SU-DHL-6 (cell line): ENCODE measurements around the gene OSBPL6.

ENCODE experiments used
- H2AFZ ChIP-seq: fragments of 200-600 bp; sonication (generic); 2 replicates; pipeline ENCODE4 v1.6.1; 2014; ENCODE audit warnings: low read depth, mild to moderate bottlenecking, moderate library complexity, mixed read lengths, antibody characterized with exemption, low read length; ENCODE audit not compliant: severe bottlenecking
- H3F3A ChIP-seq: fragments of 200-600 bp; shearing (Covaris generic); 2 replicates; pipeline ENCODE4 v1.6.0; 2016; ENCODE audit warnings: antibody characterized with exemption, mild to moderate bottlenecking; ENCODE audit not compliant: insufficient read depth
- H3K27ac ChIP-seq: fragments of 200-600 bp; sonication (generic); 2 replicates; pipeline ENCODE4 v1.5.1; 2016; ENCODE audit warnings: low read depth, mild to moderate bottlenecking, low read length, moderate library complexity, mixed read lengths
- H3K27me3 ChIP-seq: fragments of 200-600 bp; sonication (generic), shearing (Covaris generic); 2 replicates; pipeline ENCODE4 v1.6.0; 2014; ENCODE audit warnings: mild to moderate bottlenecking, low read length
- H3K36me3 ChIP-seq: fragments of 200-600 bp; sonication (generic); 2 replicates; pipeline ENCODE4 v1.6.1; 2014; ENCODE audit warnings: mild to moderate bottlenecking, low read length, mixed read lengths
- H3K4me2 ChIP-seq: fragments of 300-600, 200-600 bp; shearing (Covaris generic), sonication (generic); 2 replicates; pipeline ENCODE4 v1.6.0; 2014; ENCODE audit warnings: low read length, low read depth, mild to moderate bottlenecking; ENCODE audit not compliant: poor library complexity, severe bottlenecking
- H3K4me3 ChIP-seq: fragments of 200-600 bp; sonication (generic); 2 replicates; pipeline ENCODE4 v1.5.1; 2014; ENCODE audit warnings: antibody characterized with exemption, low read length, mild to moderate bottlenecking, mixed read lengths; ENCODE audit not compliant: insufficient read depth, poor library complexity, severe bottlenecking
- H3K79me2 ChIP-seq: fragments of 200-600 bp; sonication (generic); 2 replicates; pipeline ENCODE4 v1.6.1; 2014; ENCODE audit warnings: mild to moderate bottlenecking, low read length, moderate library complexity; ENCODE audit not compliant: insufficient read depth
- H3K9ac ChIP-seq: fragments of 200-600 bp; sonication (generic); 2 replicates; pipeline ENCODE4 v1.7.0; 2014; ENCODE audit warnings: mild to moderate bottlenecking, low read length
- H3K9me2 ChIP-seq: fragments of 200-600 bp; sonication (generic); replicated peaks from 2 replicates; pipeline ENCODE4 v1.6.1; 2014; ENCODE audit warnings: low read length; ENCODE audit not compliant: insufficient read depth
- H3K9me3 ChIP-seq: fragments of 200-600 bp; sonication (generic); 2 replicates; pipeline ENCODE4 v1.6.1; 2014; ENCODE audit warnings: low read length, mixed read lengths; ENCODE audit not compliant: insufficient read depth
- H4K20me1 ChIP-seq: fragments of 200-600 bp; sonication (generic); 2 replicates; pipeline ENCODE4 v1.6.1; 2014; ENCODE audit warnings: low read depth, mild to moderate bottlenecking, antibody characterized with exemption, low read length, moderate library complexity, mixed read lengths
- EZH2phosphoT487 ChIP-seq: fragments of 200-600 bp; sonication (generic), shearing (Covaris generic); conservative IDR thresholded peaks from 2 replicates; pipeline ENCODE4 v1.6.1; 2018; ENCODE audit warnings: mild to moderate bottlenecking, antibody characterized with exemption, low read length, moderate library complexity, mixed read lengths
- TF ChIP-seq, protein P1 (sequence below): fragments of 200-600 bp; sonication (generic); IDR thresholded peaks from one replicate; pipeline ENCODE4 v1.5.1; 2017; ENCODE audit warnings: antibody characterized with exemption, mild to moderate bottlenecking, low read length, moderate library complexity; ENCODE audit not compliant: insufficient read depth, poor library complexity, severe bottlenecking

The OSBPL6 gene

DNA sequence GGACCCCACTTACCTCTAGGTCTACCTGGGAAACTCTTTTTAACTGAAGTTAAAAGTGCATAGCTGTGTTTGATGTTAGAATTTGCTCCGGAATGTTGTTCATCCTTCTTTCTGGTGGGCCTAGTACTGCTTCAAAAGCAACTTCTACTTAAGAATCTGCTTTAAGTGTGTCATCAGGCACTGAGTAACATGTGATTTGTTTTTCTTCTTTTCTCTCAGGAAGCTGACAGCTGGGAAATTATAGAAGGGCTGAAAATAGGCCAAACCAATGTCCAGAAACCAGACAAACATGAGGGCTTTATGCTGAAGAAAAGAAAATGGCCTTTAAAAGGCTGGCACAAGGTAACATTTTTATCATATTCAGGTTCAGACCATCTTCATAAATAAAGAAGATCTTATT, 133.7 kb downstream of the OSBPL6 start:
- TF ChIP-seq, protein P1, sequence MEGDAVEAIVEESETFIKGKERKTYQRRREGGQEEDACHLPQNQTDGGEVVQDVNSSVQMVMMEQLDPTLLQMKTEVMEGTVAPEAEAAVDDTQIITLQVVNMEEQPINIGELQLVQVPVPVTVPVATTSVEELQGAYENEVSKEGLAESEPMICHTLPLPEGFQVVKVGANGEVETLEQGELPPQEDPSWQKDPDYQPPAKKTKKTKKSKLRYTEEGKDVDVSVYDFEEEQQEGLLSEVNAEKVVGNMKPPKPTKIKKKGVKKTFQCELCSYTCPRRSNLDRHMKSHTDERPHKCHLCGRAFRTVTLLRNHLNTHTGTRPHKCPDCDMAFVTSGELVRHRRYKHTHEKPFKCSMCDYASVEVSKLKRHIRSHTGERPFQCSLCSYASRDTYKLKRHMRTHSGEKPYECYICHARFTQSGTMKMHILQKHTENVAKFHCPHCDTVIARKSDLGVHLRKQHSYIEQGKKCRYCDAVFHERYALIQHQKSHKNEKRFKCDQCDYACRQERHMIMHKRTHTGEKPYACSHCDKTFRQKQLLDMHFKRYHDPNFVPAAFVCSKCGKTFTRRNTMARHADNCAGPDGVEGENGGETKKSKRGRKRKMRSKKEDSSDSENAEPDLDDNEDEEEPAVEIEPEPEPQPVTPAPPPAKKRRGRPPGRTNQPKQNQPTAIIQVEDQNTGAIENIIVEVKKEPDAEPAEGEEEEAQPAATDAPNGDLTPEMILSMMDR = no peak
- TF ChIP-seq EZH2phosphoT487 = no peak
- Histone ChIP-seq H3K79me2 (no peaks in the 10 kb centered on the region), H2AFZ (no peak overlapping the region), H3F3A (no peaks in the 10 kb centered on the region), H3K9ac (no peak overlapping the region), H3K9me2 (no peaks in the 10 kb centered on the region), H3K36me3 (no peaks in the 10 kb centered on the region), H3K4me3 (no peak overlapping the region), H3K9me3 (no peaks in the 10 kb centered on the region), H3K4me2 (no peak overlapping the region), H3K27me3 (no peaks in the 10 kb centered on the region), H3K27ac (no peak overlapping the region), H4K20me1 (no peaks in the 10 kb centered on the region)

DNA sequence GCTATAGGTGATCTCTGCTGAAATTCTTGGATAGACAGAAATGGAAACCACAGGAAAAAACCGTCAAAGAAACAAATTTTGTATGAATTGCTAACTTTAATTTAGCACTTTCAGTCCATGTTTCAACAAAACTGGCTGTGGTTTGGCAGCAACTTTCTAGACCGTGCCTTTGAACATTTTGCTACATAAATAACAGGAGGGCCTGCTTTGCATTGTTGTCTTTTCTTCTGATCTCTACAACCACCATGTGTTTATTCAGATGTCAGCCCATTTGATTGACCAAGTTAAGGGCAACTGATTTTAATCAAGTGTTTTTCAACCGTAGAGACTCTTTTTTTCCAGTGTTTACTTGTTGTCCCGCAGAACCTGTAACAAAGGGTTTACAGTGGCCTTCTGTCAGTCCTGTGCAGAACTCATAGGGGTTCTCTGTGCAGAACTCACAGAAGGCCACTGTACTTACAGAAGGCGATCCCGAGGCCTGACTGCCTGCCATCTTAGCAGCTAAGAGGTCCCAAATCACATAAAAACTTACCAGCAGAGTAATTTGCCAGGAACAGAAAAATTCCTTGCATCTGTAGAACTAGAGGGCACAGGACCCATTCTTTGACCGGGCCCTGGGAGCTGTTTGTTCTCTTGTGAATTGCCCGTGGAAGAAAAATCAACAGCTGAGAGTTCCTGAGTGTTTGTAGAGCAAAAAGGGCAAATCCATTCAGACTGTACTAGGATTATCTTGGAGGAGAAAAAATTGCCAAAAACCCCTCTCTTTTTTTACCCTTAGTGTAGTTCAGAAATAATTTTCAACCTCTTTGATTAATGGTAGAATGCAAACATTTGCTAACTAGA, 136.1 kb downstream of the OSBPL6 start:
- H3K4me2 ChIP-seq = no peak overlapping the region

GRCh38 chr2:178331474-178332432, 137.4 kb downstream of the OSBPL6 start:
- H3K27me3 ChIP-seq = no peaks in the 10 kb centered on the region
- no peak overlapping the region for H3K4me3 ChIP-seq
- H3K4me2 ChIP-seq = no peak overlapping the region
- H3K36me3 ChIP-seq = no peaks in the 10 kb centered on the region
- H4K20me1 ChIP-seq = no peaks in the 10 kb centered on the region
- no peak for TF ChIP-seq EZH2phosphoT487
- TF ChIP-seq, protein P1 = no peak
- no peak overlapping the region for H2AFZ ChIP-seq
- no peak overlapping the region for H3K27ac ChIP-seq
- H3F3A ChIP-seq = no peaks in the 10 kb centered on the region
- H3K9me2 ChIP-seq = no peaks in the 10 kb centered on the region
- H3K9me3 ChIP-seq = no peaks in the 10 kb centered on the region
- H3K9ac ChIP-seq = no peak overlapping the region
- no peaks in the 10 kb centered on the region for H3K79me2 ChIP-seq

More for the DNA sequence above, 136.1 kb downstream of the OSBPL6 start:
- H3K27me3 ChIP-seq = no peaks in the 10 kb centered on the region
- no peaks in the 10 kb centered on the region for H3K79me2 ChIP-seq
- no peak overlapping the region for H3K27ac ChIP-seq
- H3F3A ChIP-seq = no peaks in the 10 kb centered on the region
- no peak for TF ChIP-seq EZH2phosphoT487
- TF ChIP-seq, protein P1 = no peak
- no peak overlapping the region for H2AFZ ChIP-seq
- H3K9ac ChIP-seq = no peak overlapping the region
- no peak overlapping the region for H3K4me3 ChIP-seq
- no peaks in the 10 kb centered on the region for H4K20me1 ChIP-seq
- no peaks in the 10 kb centered on the region for H3K9me2 ChIP-seq
- no peaks in the 10 kb centered on the region for H3K36me3 ChIP-seq
- H3K9me3 ChIP-seq = no peaks in the 10 kb centered on the region
